IMR-90 (cell line): Measurements from ENCODE around the gene KITLG. TPM values are rescaled to one million over a fixed set of nuclear protein-coding genes. Genes with fewer than 3 reads are reported as not detected.

Experiments
- ATAC-seq: fragments of 200-7000 bp; cut with Tn5 transposase; 2 replicates; pipeline ENCODE4 v1.9.1; 2020; ENCODE audit warnings: low read depth, mild to moderate bottlenecking, moderate library complexity
- BruUV-seq: library from RNA; stranded (reverse); fragments of 400-500 nt; replicated peaks from 2 replicates; lab custom pipeline; 2021; lab: Mats Ljungman, UMichigan
- CTCF ChIA-PET: fragments of 300-600 bp; formaldehyde crosslinking; extraction: SDS; loops from one replicate; lab custom pipeline; 2021; ENCODE audit warnings: antibody characterized with exemption; lab: Yijun Ruan, JAX
- POLR2A ChIA-PET: fragments of 300-600 bp; sonication (Branson Sonifier 250); formaldehyde crosslinking; loops from one replicate; lab custom pipeline; 2022; ENCODE audit warnings: antibody characterized with exemption; ENCODE audit not compliant: unreplicated experiment; lab: Charles Lee
- DNase-seq: peaks from one replicate; pipeline ENCODE4 v3.0.0; 2013
- H2AFZ ChIP-seq: replicated peaks from 2 replicates; pipeline ENCODE3; 2013; ENCODE audit warnings: low read length, mild to moderate bottlenecking; ENCODE audit not compliant: poor library complexity
- H2AK5ac ChIP-seq: 2 replicates; pipeline ENCODE4 v1.6.1; 2013; ENCODE audit warnings: low read depth, low read length, inconsistent platforms
- H2AK9ac ChIP-seq: replicated peaks from 2 replicates; pipeline ENCODE3; 2013; ENCODE audit warnings: mild to moderate bottlenecking, low read depth, low read length, moderate library complexity; ENCODE audit not compliant: poor library complexity
- H2BK120ac ChIP-seq: 2 replicates; pipeline ENCODE4 v1.6.1; 2013; ENCODE audit warnings: low read depth, low read length, inconsistent platforms
- H2BK15ac ChIP-seq: 3 replicates; pipeline ENCODE4 v1.6.1; 2013; ENCODE audit warnings: low read depth, low read length, inconsistent platforms
- H2BK20ac ChIP-seq: 2 replicates; pipeline ENCODE4 v1.6.1; 2013; ENCODE audit warnings: low read depth, mild to moderate bottlenecking, inconsistent platforms, low read length, moderate library complexity
- H2BK5ac ChIP-seq: 2 replicates; pipeline ENCODE4 v1.6.1; 2013; ENCODE audit warnings: mild to moderate bottlenecking, low read depth, low read length, inconsistent platforms; ENCODE audit not compliant: poor library complexity, severe bottlenecking
- H3K14ac ChIP-seq: replicated peaks from 2 replicates; pipeline ENCODE4 v1.6.1; 2013; ENCODE audit warnings: low read depth, low read length, inconsistent platforms
- H3K18ac ChIP-seq: 2 replicates; pipeline ENCODE4 v1.6.1; 2013; ENCODE audit warnings: low read depth, low read length, control low read depth
- H3K23ac ChIP-seq: 2 replicates; pipeline ENCODE4 v1.6.1; 2013; ENCODE audit warnings: low read depth, low read length, inconsistent platforms
- H3K27ac ChIP-seq: 2 replicates; pipeline ENCODE4 v1.5.1; 2013; ENCODE audit warnings: mild to moderate bottlenecking, control low read depth, low read length; ENCODE audit not compliant: insufficient read depth
- H3K27me3 ChIP-seq: 2 replicates; pipeline ENCODE4 v1.6.1; 2013; ENCODE audit warnings: low read length; ENCODE audit not compliant: control insufficient read depth, insufficient read depth
- H3K36me3 ChIP-seq: 2 replicates; pipeline ENCODE4 v1.6.1; 2013; ENCODE audit warnings: low read length, mixed read lengths; ENCODE audit not compliant: control insufficient read depth, insufficient read depth
- H3K4ac ChIP-seq: 2 replicates; pipeline ENCODE4 v1.6.1; 2013; ENCODE audit warnings: low read depth, low read length, inconsistent platforms
- H3K4me1 ChIP-seq: 2 replicates; pipeline ENCODE4 v1.6.1; 2013; ENCODE audit warnings: low read length, mixed read lengths; ENCODE audit not compliant: control insufficient read depth, insufficient read depth
- H3K4me2 ChIP-seq: 2 replicates; pipeline ENCODE4 v1.6.1; 2013; ENCODE audit warnings: low read depth, mild to moderate bottlenecking, control low read depth, low read length, moderate library complexity
- H3K4me3 ChIP-seq: 2 replicates; pipeline ENCODE4 v1.5.1; 2013; ENCODE audit warnings: low read depth, mild to moderate bottlenecking, control low read depth, low read length, moderate library complexity; ENCODE audit not compliant: insufficient read depth
- H3K56ac ChIP-seq: 2 replicates; pipeline ENCODE4 v1.6.1; 2013; ENCODE audit warnings: low read length, inconsistent platforms; ENCODE audit not compliant: insufficient read depth; ENCODE audit errors: extremely low read depth
- H3K79me1 ChIP-seq, 2 experiments: 2 replicates each; pipeline ENCODE4 v1.6.1; 2013; ENCODE audit warnings: low read length in 2 of 2, inconsistent platforms in 1 of 2, low read depth in 1 of 2
- H3K9ac ChIP-seq: 2 replicates; pipeline ENCODE4 v1.6.1; 2013; ENCODE audit warnings: low read depth, low read length, control low read depth
- H3K9me1 ChIP-seq: 2 replicates; pipeline ENCODE4 v1.6.1; 2013; ENCODE audit warnings: low read length, inconsistent platforms; ENCODE audit not compliant: insufficient read depth
- H3K9me3 ChIP-seq: 2 replicates; pipeline ENCODE4 v1.6.1; 2013; ENCODE audit warnings: low read length; ENCODE audit not compliant: control insufficient read depth, insufficient read depth
- H4K20me1 ChIP-seq: 2 replicates; pipeline ENCODE4 v1.6.1; 2013; ENCODE audit warnings: low read length, inconsistent platforms; ENCODE audit not compliant: insufficient read depth
- H4K5ac ChIP-seq: 2 replicates; pipeline ENCODE4 v1.6.1; 2013; ENCODE audit warnings: mild to moderate bottlenecking, low read depth, low read length, control low read depth
- H4K8ac ChIP-seq, 2 experiments: 2 replicates each; pipeline ENCODE4 v1.6.1; 2013; ENCODE audit warnings: low read depth in 2 of 2, low read length in 2 of 2, control low read depth in 1 of 2, inconsistent platforms in 1 of 2
- H4K91ac ChIP-seq: 2 replicates; pipeline ENCODE4 v1.6.1; 2013; ENCODE audit warnings: low read depth, low read length, inconsistent platforms; ENCODE audit not compliant: insufficient read depth
- POLR2A ChIP-seq: IDR thresholded peaks from 2 replicates; pipeline ENCODE4 v1.6.1; 2012; ENCODE audit warnings: mild to moderate bottlenecking, low read depth, low read length
- WGBS, 2 experiments: methylation state at CpG; one replicate each; pipeline versions ENCODE4 v1.1.5 to v1.1.7; 2013; ENCODE audit warnings: missing lambda C conversion rate in 2 of 2; ENCODE audit not compliant: insufficient read length in 1 of 2; ENCODE audit errors: extremely low coverage in 2 of 2; 5-methylcytosine and 5-hydroxymethylcytosine counted together
- dilution Hi-C: fragments of 300-500 bp; cut with HindIII; formaldehyde crosslinking; loops from one replicate; pipeline ENCODE4 v1.14.3; 2018; ENCODE audit warnings: low sequenced_read_pairs; ENCODE audit not compliant: unreplicated experiment
- in situ Hi-C: fragments of 300-500 bp; cut with MboI; formaldehyde crosslinking; loops from 3 replicates; pipeline ENCODE4 v1.14.3; 2019; ENCODE audit warnings: low sequenced_read_pairs, inconsistent platforms, mixed read lengths
- intact Hi-C: fragments of 100-400 bp; cut with micrococcal nuclease; formaldehyde crosslinking; loops from 2 replicates; pipeline ENCODE4 v1.10.0; 2022
- polyA plus RNA-seq, 3 experiments: library from polyadenylated mRNA; depleted of rRNA; stranded (reverse); fragments of >200 nt; gene quantifications; 2 replicates each; pipeline ENCODE4 v1.2.3, GENCODE V29; 2012; ENCODE audit warnings: low replicate concordance in 1 of 3
- total RNA-seq: library from RNA; depleted of rRNA; stranded (reverse); fragments of >200 nt; gene quantifications from 2 replicates; pipeline ENCODE4 v1.2.3, GENCODE V29; 2012
- TF ChIP-seq, protein P1 (sequence below): fragments of 150-350 bp; IDR thresholded peaks from 2 replicates; pipeline ENCODE4 v1.6.1; 2017; ENCODE audit warnings: mild to moderate bottlenecking, antibody characterized with exemption, low read length, low read depth

KITLG gene
- total and polyA plus RNA-seq, 2 of the 4 experiments (the other 2 are of a cell fraction) = 14.5 to 87.5 TPM

- no peak overlapping the region for H4K8ac ChIP-seq
- in situ Hi-C loops = no loop called here
- no peak overlapping the region for H3K4me3 ChIP-seq
- no peak overlapping the region for H2BK5ac ChIP-seq
- H3K9ac ChIP-seq = no peak overlapping the region
- ChIA-PET CTCF (no interaction called here), POLR2A (no interaction called here)
- H3K56ac ChIP-seq = no peak overlapping the region
- no peak overlapping the region for H2BK120ac ChIP-seq
- intact Hi-C loops = no loop called here
- H3K4me1 ChIP-seq = peaks cover 5% of the 10 kb centered on the region; the same call in 1 of the 2 replicates
- dilution Hi-C loops = no loop called here
- H2AFZ ChIP-seq = peak overlapping the region; percentile 28
- no peak overlapping the region for H4K5ac ChIP-seq
- no peak overlapping the region for H2BK15ac ChIP-seq
- DNase-seq (no peak), ATAC-seq (peak; percentile 63)
- TF ChIP-seq, protein P1, sequence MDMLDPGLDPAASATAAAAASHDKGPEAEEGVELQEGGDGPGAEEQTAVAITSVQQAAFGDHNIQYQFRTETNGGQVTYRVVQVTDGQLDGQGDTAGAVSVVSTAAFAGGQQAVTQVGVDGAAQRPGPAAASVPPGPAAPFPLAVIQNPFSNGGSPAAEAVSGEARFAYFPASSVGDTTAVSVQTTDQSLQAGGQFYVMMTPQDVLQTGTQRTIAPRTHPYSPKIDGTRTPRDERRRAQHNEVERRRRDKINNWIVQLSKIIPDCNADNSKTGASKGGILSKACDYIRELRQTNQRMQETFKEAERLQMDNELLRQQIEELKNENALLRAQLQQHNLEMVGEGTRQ = peak; percentile 6; the same call in 1 of the 2 replicates
- no peak for TF ChIP-seq POLR2A
- no peak overlapping the region for H2AK9ac ChIP-seq
- no peak overlapping the region for H2BK20ac ChIP-seq
- 0 out of 2 replicates have a peak overlapping the region, but pooled peaks have one; percentile 31 for H3K23ac ChIP-seq
- BruUV-seq = no TSS peak
- no peaks in the 10 kb centered on the region for H3K27me3 ChIP-seq
- H3K4me2 ChIP-seq = no peak overlapping the region
- H4K91ac ChIP-seq = no peak overlapping the region
- no peak overlapping the region for H2AK5ac ChIP-seq
- no peaks in the 10 kb centered on the region for H3K9me3 ChIP-seq
- H3K18ac ChIP-seq = no peak overlapping the region
- no peaks in the 10 kb centered on the region for H3K36me3 ChIP-seq
- no peak overlapping the region for H3K27ac ChIP-seq
- no CpG with 5 or more reads among the region's 1 CpG for WGBS, 2 experiments
- H3K4ac ChIP-seq = no peak overlapping the region
- H3K9me1 ChIP-seq = no peaks in the 10 kb centered on the region
- H3K79me1 ChIP-seq = no peaks in the 10 kb centered on the region; a peak in 1 of 4 replicates
- H3K14ac ChIP-seq = no peak overlapping the region
- no peaks in the 10 kb centered on the region for H4K20me1 ChIP-seq
These were observed 130.1 kb downstream of the KITLG start for GRCh38 chr12:88450136-88450535.
